ENCODE measurements around the gene SYT11. TPM values are rescaled to one million over a fixed set of nuclear protein-coding genes. Genes with fewer than 3 reads are reported as not detected.

The SYT11 gene
- total RNA-seq, 2 experiments from 2014 or later: 11.9 to 12.2 TPM

DNA sequence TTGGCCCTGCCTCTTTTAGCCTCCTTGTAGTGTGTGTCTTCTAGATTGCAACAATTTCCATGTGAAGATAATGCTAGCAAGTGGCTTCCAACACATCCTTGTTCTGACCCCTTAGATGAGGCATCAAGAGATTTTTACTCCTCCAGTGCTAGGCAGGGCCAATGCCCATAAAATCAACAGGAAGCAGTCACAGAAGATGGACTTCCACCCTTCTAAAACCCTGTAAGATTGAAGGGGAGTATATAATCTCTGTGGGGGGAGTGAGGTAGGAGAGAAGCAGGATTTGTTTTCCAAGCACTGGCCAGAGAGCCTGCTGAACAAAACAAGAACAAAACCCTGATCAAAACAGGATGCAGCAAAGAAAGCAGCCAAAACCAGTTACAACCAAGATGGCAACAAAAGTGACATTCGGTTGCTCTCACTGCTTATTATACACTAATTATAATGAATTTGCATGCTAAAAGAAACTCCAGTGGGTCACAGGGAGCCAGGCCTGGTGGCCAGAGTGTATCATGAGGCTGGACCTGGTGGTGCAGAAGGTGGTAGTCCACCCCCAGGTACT lies 14.4 kb upstream of the SYT11 start:
- peaks cover 53% of the 10 kb centered on the region for H3K36me3 Mint-ChIP-seq (ENCODE audit: low read depth)
- ChIA-PET POLR2A (no interaction called here), CTCF (no interaction called here)
- DNase-seq: no peak
- no peaks in the 10 kb centered on the region for H3K27me3 Mint-ChIP-seq (ENCODE audit: low read depth)
- H3K9me3 Mint-ChIP-seq (ENCODE audit: insufficient read depth): no peaks in the 10 kb centered on the region
- no peak overlapping the region for H3K4me3 Mint-ChIP-seq
- H3K4me1 Mint-ChIP-seq (ENCODE audit: low read depth): peaks cover 33% of the 10 kb centered on the region
- peak overlapping the region; percentile 17 for H3K27ac Mint-ChIP-seq
- no peak for ATAC-seq

DNA sequence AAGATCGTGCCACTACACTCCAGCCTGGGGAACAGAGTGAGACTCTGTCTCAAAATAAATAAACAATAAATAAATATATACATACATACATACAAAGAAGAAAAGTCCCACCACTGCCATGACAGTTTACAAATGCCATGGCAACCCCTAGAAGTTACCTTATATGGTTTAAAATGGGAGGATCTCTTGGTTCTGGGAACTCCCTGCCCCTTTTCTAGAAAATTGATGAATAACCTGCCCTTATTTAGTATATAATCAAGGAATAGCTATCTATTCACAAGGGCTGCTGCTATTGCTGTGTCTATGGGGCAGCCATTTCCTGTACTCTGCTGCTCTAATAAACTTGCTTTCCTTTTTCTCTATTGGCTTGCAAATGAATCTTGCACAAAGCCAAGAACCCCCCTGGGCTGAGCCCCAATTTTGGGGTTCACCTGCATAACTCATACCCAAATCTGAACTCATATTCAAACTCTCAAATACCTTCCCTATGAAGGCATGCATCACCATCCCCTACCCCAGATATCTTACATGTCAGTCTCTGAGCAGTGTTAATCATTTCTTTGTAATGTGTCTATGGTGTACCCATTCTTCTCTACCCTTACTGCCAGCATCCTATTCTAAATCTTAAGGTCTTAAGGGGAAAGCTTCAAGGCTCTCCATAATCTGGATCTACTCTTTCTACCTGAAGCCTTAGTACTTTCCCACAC lies 11.4 kb upstream of the SYT11 start:
- peaks cover 68% of the 10 kb centered on the region for H3K36me3 Mint-ChIP-seq (ENCODE audit: low read depth)
- DNase-seq: peak; percentile 31
- peaks cover 49% of the 10 kb centered on the region for H3K4me1 Mint-ChIP-seq (ENCODE audit: low read depth)
- CTCF ChIA-PET: interaction anchor here (1.0 to 1.5 kb wide), 2 partner anchors 11 to 74 kb away, joined by 3 read pairs; partner anchors contain the start of gene SYT11
- peak overlapping the region; percentile 44 for H3K4me3 Mint-ChIP-seq
- POLR2A ChIA-PET: no interaction called here
- H3K27me3 Mint-ChIP-seq (ENCODE audit: low read depth): no peaks in the 10 kb centered on the region
- peak; percentile 82 for ATAC-seq
- H3K27ac Mint-ChIP-seq: peak overlapping the region; percentile 85
- no peaks in the 10 kb centered on the region for H3K9me3 Mint-ChIP-seq (ENCODE audit: insufficient read depth)

DNA sequence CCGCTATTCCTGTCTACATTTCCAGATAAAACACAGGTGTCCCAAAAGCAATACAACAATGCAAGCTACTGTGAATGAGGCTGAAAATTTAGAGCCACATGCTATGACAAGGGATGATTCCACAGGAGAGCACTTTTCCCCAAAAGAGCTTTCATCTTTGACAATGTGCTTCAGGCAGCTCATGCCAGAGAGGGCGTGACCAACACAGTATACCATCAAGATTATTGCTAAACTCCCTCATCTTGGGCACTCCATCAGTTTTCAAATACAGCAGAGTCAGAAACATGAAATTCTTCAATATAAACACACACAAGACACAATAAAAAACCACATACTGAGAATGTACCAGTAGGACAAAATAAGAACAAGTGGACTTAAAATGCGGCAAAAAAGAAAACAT lies 9.0 kb upstream of the SYT11 start:
- Mint-ChIP-seq H3K9me3 (ENCODE audit: insufficient read depth) (no peaks in the 10 kb centered on the region), H3K27ac (peak overlapping the region; percentile 2), H3K4me1 (ENCODE audit: low read depth) (peaks cover 48% of the 10 kb centered on the region), H3K36me3 (ENCODE audit: low read depth) (peaks cover 62% of the 10 kb centered on the region), H3K27me3 (ENCODE audit: low read depth) (no peaks in the 10 kb centered on the region), H3K4me3 (no peak overlapping the region)
- ChIA-PET CTCF (interaction anchor here (1.2 kb wide), 1 partner anchor 11 kb away, joined by 3 read pairs; no protein-coding TSS in a partner anchor), POLR2A (no interaction called here)
- ATAC-seq (no peak), DNase-seq (no peak)

DNA sequence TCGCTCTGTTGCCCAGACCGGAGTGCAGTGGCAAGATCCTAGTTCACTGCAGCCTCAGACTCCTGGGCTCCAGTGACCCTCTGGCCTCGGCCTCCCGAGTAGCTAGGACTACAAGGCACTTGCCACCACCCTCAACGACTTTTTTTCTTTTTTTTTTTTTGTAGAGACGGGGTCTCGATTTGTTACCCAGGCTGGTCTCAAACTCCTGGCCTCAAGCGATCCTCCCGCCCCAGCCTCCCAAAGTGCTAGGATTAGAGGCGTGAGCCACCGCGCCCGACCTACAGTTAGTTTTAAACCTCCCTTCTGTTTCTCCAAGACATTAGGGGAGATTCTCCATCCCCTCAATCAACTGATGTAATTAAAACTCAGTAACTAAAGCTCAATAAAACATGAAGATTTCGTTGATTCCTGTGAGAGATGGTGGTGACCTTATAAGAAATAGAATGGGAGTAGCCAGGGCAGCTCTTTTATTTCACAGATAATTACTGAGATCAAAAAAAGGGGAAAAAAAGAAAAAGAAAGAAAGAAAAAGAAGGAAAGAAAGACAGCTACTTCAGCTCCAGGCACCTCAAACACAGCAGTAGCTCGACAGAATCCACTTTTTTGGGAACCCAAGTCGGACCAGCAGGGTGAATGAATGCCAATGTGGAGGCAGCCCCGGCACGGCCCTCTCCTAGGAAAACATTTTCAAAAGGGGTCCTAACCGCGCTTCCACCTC lies 3.0 kb upstream of the SYT11 start:
- ChIA-PET POLR2A (interaction anchor here (0.6 to 1.3 kb wide), 3 partner anchors 17 to 210 kb away, joined by 3 to 5 read pairs (median 3); no protein-coding TSS in a partner anchor), CTCF (interaction anchor here (0.6 to 1.5 kb wide), 4 partner anchors 133 to 424 kb away, joined by 3 to 6 read pairs (median 4); no protein-coding TSS in a partner anchor)
- DNase-seq (no peak), ATAC-seq (no peak)
- peaks cover 65% of the 10 kb centered on the region for H3K4me1 Mint-ChIP-seq (ENCODE audit: low read depth)
- H3K36me3 Mint-ChIP-seq (ENCODE audit: low read depth): peaks cover 32% of the 10 kb centered on the region
- H3K9me3 Mint-ChIP-seq (ENCODE audit: insufficient read depth): no peaks in the 10 kb centered on the region
- H3K4me3 Mint-ChIP-seq: peak overlapping the region; percentile 96
- no peaks in the 10 kb centered on the region for H3K27me3 Mint-ChIP-seq (ENCODE audit: low read depth)
- H3K27ac Mint-ChIP-seq: peak overlapping the region; percentile 96

DNA sequence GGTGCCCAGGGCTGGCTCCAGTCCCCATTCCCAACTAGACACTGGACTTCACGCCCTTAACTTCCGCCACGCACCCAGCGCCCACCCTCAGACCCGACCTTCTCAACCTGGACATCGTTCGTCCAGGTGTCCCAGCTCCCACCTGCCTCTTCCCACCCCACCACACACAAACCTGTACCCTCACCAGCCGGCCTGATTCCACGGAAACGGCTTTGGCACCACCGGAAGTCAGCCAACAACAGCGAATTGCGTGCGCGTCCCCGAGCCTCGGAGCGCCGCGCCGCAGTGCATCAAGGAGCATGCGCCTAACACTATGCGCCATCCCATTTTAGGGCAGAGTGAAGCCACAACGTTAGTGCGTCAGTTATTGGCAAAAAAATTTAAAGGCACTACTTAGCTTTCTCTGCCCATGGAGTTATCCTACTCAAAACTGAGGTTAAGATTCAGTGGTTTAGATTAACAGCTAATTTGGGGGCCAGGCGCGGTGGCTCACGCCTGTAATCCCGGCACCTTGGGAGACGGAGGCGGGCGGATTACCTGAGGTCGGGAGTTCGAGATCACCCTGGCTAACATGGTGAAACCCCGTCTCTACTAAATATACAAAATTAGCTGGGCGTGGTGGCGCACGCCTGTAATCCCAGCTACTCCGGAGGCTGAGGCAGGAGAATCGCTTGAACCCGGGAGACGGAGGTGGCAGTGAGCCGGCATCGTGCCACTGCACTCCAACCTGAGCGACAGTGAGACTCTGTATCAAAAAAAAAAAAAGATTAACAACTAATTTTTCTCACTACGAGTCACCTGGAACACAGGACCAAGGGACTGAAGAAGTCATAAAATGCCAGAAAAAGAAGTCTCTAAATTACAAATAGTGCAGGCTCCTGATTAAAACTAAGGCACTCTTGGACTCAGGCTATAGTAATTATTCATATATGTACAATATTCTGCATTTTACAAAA lies 2.1 kb upstream of the SYT11 start, which contains the start of gene GON4L:
GON4L (minus strand) TSS at position 240 of the 956 bp plus-strand sequence. CDS start 3,434 bp downstream, outside the sequence.
- peak; percentile 76 for ATAC-seq
- Mint-ChIP-seq H3K4me1 (ENCODE audit: low read depth) (peaks cover 63% of the 10 kb centered on the region), H3K4me3 (peak within 1 kb of the TSS; percentile 96), H3K9me3 (ENCODE audit: insufficient read depth) (no peaks in the 10 kb centered on the region), H3K36me3 (ENCODE audit: low read depth) (peaks cover 27% of the 10 kb centered on the region), H3K27ac (peak within 1 kb of the TSS; percentile 96), H3K27me3 (ENCODE audit: low read depth) (no peaks in the 10 kb centered on the region)
- ChIA-PET CTCF (interaction anchor here (0.6 to 1.5 kb wide), 3 partner anchors 121 to 258 kb away, joined by 3 to 6 read pairs (median 4); partner anchors contain the start of gene ARHGEF2), POLR2A (interaction anchor here (1.3 kb wide), 2 partner anchors 23 to 210 kb away, joined by 3 read pairs; no protein-coding TSS in a partner anchor)
- peak; percentile 93 for DNase-seq

DNA sequence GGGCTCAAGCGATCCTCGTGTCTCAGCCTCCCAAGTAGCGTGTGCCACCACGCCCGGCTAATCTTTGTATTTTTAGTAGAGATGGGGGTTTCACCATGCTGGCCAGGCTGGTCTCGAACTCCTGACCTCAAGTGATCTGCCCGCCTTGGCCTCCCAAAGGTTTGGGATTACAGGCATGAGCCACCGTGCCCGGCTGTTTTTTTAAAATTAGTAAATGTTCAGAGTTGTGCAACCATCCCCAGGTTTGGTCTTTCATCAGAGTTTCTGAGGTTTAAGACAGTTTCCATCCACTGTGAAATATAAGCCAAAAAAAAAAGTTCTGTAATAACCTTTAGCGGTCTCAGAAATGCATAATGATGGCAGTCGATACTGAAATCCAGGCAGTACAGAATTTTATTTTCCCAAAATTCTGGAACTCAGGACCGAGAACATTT lies 550 bp upstream of the SYT11 start:
- ChIA-PET CTCF (interaction anchor here (0.8 to 2.2 kb wide), 7 partner anchors 11 to 208 kb away, joined by 3 to 7 read pairs (median 3); partner anchors contain the start of gene UBQLN4), POLR2A (interaction anchor here (0.7 to 1.4 kb wide), 5 partner anchors 35 to 666 kb away, joined by 3 read pairs; partner anchors contain the start of gene PMF1)
- H3K27me3 Mint-ChIP-seq (ENCODE audit: low read depth): no peaks in the 10 kb centered on the region
- H3K4me3 Mint-ChIP-seq: peak overlapping the region; percentile 96
- H3K36me3 Mint-ChIP-seq (ENCODE audit: low read depth): peaks cover 16% of the 10 kb centered on the region
- no peaks in the 10 kb centered on the region for H3K9me3 Mint-ChIP-seq (ENCODE audit: insufficient read depth)
- ATAC-seq (peak; percentile 1), DNase-seq (peak; percentile 26)
- H3K27ac Mint-ChIP-seq: peak overlapping the region; percentile 87
- H3K4me1 Mint-ChIP-seq (ENCODE audit: low read depth): peaks cover 56% of the 10 kb centered on the region

DNA sequence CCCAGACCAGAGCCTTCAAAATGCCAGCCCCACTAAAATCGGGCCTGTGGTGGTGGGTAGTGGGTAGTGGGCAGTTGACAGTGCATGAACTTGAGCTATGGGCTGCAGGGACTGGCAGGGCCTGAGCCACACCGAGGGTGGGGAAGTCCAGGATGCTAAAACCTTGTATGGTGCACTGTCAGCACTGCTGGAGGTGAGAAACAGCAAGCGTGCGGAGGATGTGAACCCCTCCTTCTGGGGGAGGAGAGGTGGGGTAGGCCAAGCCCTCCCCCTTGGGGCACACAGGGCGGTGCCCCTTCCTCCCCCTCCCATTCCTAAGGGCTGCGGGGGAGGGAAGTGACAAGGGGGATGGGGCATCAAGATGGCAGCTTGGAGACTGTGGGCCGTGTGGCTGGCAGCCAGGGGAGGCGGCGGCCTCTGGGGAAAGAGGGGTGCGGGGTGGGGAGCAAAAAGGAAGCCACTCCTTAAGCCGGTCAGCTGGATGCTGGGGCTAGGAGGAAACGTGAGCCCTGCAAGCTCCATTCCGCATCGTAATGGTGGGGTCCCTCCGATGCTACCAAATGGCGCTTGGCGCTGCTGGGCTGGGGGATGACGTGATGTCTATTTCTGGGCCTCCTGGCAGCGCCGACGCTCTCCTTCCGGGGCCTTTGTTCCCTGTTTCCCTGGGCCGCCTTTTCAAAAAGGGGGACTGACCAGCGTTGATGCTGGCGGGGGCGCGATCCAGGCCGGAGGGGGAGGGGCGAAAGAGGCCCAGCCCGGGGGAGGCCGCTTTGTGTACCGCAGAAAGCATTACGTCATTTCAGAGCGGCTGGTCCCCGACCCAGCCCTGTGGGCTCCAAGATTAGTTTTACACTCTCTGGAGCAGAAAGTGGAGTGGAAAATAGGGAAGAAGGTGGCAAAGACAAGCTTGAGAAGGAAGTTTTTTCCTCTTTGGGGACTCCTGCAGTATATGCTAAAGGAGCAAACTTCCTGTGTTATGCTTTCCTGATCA lies 809 bp downstream of the SYT11 start:
- peaks cover 53% of the 10 kb centered on the region for H3K4me1 Mint-ChIP-seq (ENCODE audit: low read depth)
- CTCF ChIA-PET: interaction anchor here (0.8 to 2.2 kb wide), 10 partner anchors 9 to 206 kb away, joined by 3 to 7 read pairs (median 3); partner anchors contain the start of gene UBQLN4

DNA sequence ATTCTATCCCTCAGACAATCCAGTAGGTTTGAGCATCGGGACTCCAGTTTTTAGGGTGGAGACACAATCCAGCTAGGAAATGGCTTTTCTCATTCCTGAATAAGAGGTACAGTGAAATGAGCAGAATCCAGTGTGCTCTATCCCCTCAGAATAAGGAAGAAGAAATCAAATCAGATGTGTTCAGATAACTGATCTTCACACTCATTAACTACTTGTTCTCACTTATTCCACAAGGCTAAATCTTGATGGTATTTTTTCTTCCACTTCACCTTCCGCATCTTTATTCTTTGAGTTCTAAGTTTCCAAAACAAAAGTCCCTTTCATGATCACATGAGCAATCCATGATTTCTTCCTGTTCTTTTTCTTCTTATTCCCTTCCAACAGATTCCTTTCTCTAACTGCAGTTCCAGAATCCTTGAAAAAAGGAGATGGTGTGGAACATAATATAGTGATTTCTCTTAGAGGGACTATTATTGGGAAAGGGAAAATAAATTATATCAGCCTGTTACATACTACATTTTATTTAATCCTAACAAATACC lies 1.7 kb downstream of the SYT11 start:
- CTCF ChIA-PET: interaction anchor here (1.6 to 2.0 kb wide), 3 partner anchors 32 to 129 kb away, joined by 3 to 7 read pairs (median 4); no protein-coding TSS in a partner anchor
- Mint-ChIP-seq H3K27me3 (ENCODE audit: low read depth) (no peaks in the 10 kb centered on the region), H3K36me3 (ENCODE audit: low read depth) (peaks cover 5% of the 10 kb centered on the region), H3K27ac (peak overlapping the region; percentile 87), H3K4me1 (ENCODE audit: low read depth) (peaks cover 46% of the 10 kb centered on the region), H3K4me3 (peak overlapping the region; percentile 96), H3K9me3 (ENCODE audit: insufficient read depth) (no peaks in the 10 kb centered on the region)
- POLR2A ChIA-PET: interaction anchor here (1.4 to 1.7 kb wide), 3 partner anchors 8 to 118 kb away, joined by 3 to 6 read pairs (median 5); partner anchors contain the start of gene ARHGEF2
- ATAC-seq (no peak), DNase-seq (no peak)

More for the DNA sequence above, 809 bp downstream of the SYT11 start:
- Mint-ChIP-seq H3K27me3 (ENCODE audit: low read depth) (no peaks in the 10 kb centered on the region), H3K4me3 (peak overlapping the region; percentile 96), H3K36me3 (ENCODE audit: low read depth) (peaks cover 9% of the 10 kb centered on the region), H3K27ac (peak overlapping the region; percentile 87), H3K9me3 (ENCODE audit: insufficient read depth) (no peaks in the 10 kb centered on the region)
- DNase-seq: peak; percentile 71
- peak; percentile 29 for ATAC-seq
- POLR2A ChIA-PET: interaction anchor here (0.6 to 1.7 kb wide), 12 partner anchors 8 to 483 kb away, joined by 3 to 8 read pairs (median 3); partner anchors contain the start of gene ARHGEF2

DNA sequence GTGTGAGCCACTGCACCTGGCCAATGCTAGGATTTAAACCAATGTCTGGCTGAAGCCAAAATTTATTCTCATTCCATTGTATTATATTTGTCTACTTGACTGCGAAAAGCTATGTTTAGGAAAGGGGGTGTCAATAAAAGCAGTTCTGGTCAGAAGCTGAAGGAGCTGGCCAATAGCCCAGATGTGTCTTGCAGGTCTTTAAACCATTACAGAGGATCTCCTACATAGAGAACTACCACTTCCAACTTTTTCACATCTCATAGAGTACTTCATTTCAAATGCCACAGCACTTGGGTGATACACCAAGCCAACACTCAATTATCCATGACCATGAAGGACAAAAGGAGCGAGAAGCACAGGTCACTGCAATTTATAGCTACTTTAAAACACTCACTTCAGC lies 2.5 kb downstream of the SYT11 start:
- Mint-ChIP-seq H3K9me3 (ENCODE audit: insufficient read depth) (no peaks in the 10 kb centered on the region), H3K36me3 (ENCODE audit: low read depth) (peaks cover 3% of the 10 kb centered on the region), H3K27ac (no peak overlapping the region), H3K4me3 (no peak overlapping the region), H3K27me3 (ENCODE audit: low read depth) (no peaks in the 10 kb centered on the region), H3K4me1 (ENCODE audit: low read depth) (peaks cover 41% of the 10 kb centered on the region)
- DNase-seq (no peak), ATAC-seq (no peak)
- ChIA-PET POLR2A (interaction anchor here (1.4 kb wide), 1 partner anchor 72 kb away, joined by 3 read pairs; no protein-coding TSS in a partner anchor), CTCF (interaction anchor here (1.6 to 1.7 kb wide), 3 partner anchors 33 to 128 kb away, joined by 3 to 5 read pairs (median 4); no protein-coding TSS in a partner anchor)
